ENCODE data around the gene CCDC14. TPM values are rescaled to one million over a fixed set of nuclear protein-coding genes. Genes with fewer than 3 reads are reported as not detected.

The CCDC14 gene
- polyA plus RNA-seq, 1 donor from 2014 or later, result 266 TPM

DNA sequence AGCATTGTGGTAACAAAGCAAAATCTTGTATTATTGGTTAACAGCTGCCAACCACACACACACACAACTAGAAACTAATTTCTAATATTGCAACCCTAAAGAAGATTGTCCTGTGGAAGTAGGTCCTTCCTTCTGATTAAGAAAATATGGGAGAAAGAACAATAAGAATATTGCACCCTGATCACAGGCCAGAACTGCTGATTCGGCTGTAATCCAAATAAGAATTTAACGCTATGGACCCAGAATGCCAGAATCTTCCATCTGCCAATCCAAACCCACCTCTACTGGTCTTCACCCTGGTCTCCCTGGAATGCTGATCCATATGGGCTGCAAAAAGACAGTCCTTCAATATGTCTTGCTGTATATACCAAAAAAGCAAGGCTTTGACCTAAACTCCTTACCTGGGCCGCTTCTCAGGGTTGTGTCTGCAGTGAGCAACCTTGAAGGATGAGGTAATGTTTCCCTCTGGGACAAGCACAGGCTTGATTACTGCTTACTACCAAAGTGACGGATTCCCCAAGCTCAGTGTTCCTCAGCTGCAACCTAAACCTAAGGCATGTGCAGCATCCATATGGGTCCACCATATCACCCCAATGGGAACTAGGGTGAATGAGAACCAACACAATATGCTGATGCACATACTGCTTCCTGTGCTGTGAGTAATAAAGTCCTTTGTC is 8.0 kb downstream of the CCDC14 start:
- Histone ChIP-seq H3K9me2 (ENCODE audit: insufficient read depth, low read length) (no peaks in the 10 kb centered on the region), H3K4me3 (ENCODE audit: low read length) (no peak overlapping the region), H3K79me2 (replicated peaks; ENCODE audit: insufficient read depth, low read length) (no peaks in the 10 kb centered on the region), H3K9me3 (ENCODE audit: low read length) (no peaks in the 10 kb centered on the region), H3K27me3 (ENCODE audit: insufficient read depth, low read depth, low read length) (no peaks in the 10 kb centered on the region), H3K9ac (ENCODE audit: low read length) (no peak overlapping the region), H3F3A (ENCODE audit: insufficient read depth, low read length, poor library complexity, severe bottlenecking) (no peaks in the 10 kb centered on the region), H4K20me1 (ENCODE audit: insufficient read depth) (no peaks in the 10 kb centered on the region), H3K4me2 (ENCODE audit: low read length) (no peak overlapping the region), H3K27ac (ENCODE audit: low read length) (no peak overlapping the region), H3K36me3 (ENCODE audit: insufficient read depth, low read length) (peaks cover 10% of the 10 kb centered on the region), H2AFZ (ENCODE audit: low read depth, low read length) (no peak overlapping the region)
- TF ChIP-seq RAD21 (conservative IDR thresholded peaks at IDR 0.05) (no peak), EZH2 (IDR thresholded peaks at IDR 0.05; ENCODE audit: borderline replicate concordance, insufficient read depth, low read length, poor library complexity, severe bottlenecking) (no peak), MXI1 (conservative IDR thresholded peaks at IDR 0.05; ENCODE audit: poor library complexity, severe bottlenecking) (no peak), POLR2AphosphoS5 (IDR thresholded peaks at IDR 0.05) (no peak)
- TF ChIP-seq, protein P1, sequence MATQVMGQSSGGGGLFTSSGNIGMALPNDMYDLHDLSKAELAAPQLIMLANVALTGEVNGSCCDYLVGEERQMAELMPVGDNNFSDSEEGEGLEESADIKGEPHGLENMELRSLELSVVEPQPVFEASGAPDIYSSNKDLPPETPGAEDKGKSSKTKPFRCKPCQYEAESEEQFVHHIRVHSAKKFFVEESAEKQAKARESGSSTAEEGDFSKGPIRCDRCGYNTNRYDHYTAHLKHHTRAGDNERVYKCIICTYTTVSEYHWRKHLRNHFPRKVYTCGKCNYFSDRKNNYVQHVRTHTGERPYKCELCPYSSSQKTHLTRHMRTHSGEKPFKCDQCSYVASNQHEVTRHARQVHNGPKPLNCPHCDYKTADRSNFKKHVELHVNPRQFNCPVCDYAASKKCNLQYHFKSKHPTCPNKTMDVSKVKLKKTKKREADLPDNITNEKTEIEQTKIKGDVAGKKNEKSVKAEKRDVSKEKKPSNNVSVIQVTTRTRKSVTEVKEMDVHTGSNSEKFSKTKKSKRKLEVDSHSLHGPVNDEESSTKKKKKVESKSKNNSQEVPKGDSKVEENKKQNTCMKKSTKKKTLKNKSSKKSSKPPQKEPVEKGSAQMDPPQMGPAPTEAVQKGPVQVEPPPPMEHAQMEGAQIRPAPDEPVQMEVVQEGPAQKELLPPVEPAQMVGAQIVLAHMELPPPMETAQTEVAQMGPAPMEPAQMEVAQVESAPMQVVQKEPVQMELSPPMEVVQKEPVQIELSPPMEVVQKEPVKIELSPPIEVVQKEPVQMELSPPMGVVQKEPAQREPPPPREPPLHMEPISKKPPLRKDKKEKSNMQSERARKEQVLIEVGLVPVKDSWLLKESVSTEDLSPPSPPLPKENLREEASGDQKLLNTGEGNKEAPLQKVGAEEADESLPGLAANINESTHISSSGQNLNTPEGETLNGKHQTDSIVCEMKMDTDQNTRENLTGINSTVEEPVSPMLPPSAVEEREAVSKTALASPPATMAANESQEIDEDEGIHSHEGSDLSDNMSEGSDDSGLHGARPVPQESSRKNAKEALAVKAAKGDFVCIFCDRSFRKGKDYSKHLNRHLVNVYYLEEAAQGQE (IDR thresholded peaks at IDR 0.05; ENCODE audit: borderline replicate concordance), result no peak

DNA sequence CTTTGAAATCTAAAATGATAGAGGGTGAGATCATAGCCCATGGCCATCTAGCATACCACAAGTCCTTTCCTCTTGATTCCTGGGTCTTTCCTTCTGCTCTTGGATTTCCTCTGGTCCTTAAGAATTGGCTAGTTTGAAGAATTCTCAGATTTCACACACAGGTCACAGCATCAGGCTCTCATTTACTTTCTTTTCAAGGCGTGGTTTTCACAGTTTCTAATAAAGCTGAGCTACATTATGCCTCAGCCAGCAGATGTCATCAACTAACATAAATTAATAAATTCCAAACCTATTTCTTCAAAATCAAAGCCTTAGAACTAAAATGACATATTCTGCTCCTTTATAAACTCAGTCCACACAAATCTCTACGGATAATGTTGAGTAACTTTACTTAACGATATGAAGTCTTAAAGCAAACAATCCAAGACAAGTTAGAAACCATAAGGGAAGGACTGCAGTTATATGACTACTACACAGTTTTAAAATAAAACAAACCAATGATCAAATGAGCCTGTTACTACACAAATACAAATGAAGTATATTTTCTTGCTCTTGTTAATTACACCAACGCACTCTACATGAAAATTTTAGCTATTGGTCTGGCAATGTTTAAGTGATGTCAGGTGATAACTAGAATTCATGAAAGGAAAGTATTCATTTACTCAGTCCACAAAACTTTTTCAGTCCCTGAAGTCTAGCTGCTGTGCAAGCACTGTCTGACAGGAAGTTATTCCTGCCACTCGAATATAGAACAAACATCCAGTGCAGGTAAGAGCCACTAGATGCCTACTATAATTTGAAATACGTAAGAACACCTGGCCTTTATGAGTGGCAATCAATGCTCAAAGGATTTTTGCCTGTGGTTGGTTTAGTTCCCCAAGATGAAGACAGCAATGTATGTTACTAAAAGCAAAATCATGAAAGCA is 9.2 kb downstream of the CCDC14 start:
- no peaks in the 10 kb centered on the region for H3K9me2 ChIP-seq (ENCODE audit: insufficient read depth, low read length)
- H3K4me3 ChIP-seq (ENCODE audit: low read length), result no peak overlapping the region
- H3K9me3 ChIP-seq (ENCODE audit: low read length), result no peaks in the 10 kb centered on the region
- H3K27ac ChIP-seq (ENCODE audit: low read length), result no peak overlapping the region
- peaks cover 14% of the 10 kb centered on the region for H3K36me3 ChIP-seq (ENCODE audit: insufficient read depth, low read length)
- H3F3A ChIP-seq (ENCODE audit: insufficient read depth, low read length, poor library complexity, severe bottlenecking), result no peaks in the 10 kb centered on the region
- H3K4me2 ChIP-seq (ENCODE audit: low read length), result no peak overlapping the region
- H4K20me1 ChIP-seq (ENCODE audit: insufficient read depth), result no peaks in the 10 kb centered on the region
- TF ChIP-seq SMC3 (conservative IDR thresholded peaks at IDR 0.05; ENCODE audit: poor library complexity) (no peak), MXI1 (conservative IDR thresholded peaks at IDR 0.05; ENCODE audit: poor library complexity, severe bottlenecking) (no peak), EZH2 (IDR thresholded peaks at IDR 0.05; ENCODE audit: borderline replicate concordance, insufficient read depth, low read length, poor library complexity, severe bottlenecking) (no peak), POLR2AphosphoS5 (IDR thresholded peaks at IDR 0.05) (no peak), EP300 (conservative IDR thresholded peaks at IDR 0.05; ENCODE audit: poor library complexity, severe bottlenecking) (no peak), TAF1 (IDR thresholded peaks at IDR 0.05; ENCODE audit: low read depth) (no peak), RAD21 (conservative IDR thresholded peaks at IDR 0.05) (no peak)
- TF ChIP-seq, protein P2, sequence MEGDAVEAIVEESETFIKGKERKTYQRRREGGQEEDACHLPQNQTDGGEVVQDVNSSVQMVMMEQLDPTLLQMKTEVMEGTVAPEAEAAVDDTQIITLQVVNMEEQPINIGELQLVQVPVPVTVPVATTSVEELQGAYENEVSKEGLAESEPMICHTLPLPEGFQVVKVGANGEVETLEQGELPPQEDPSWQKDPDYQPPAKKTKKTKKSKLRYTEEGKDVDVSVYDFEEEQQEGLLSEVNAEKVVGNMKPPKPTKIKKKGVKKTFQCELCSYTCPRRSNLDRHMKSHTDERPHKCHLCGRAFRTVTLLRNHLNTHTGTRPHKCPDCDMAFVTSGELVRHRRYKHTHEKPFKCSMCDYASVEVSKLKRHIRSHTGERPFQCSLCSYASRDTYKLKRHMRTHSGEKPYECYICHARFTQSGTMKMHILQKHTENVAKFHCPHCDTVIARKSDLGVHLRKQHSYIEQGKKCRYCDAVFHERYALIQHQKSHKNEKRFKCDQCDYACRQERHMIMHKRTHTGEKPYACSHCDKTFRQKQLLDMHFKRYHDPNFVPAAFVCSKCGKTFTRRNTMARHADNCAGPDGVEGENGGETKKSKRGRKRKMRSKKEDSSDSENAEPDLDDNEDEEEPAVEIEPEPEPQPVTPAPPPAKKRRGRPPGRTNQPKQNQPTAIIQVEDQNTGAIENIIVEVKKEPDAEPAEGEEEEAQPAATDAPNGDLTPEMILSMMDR (IDR thresholded peaks at IDR 0.05; ENCODE audit: poor library complexity, severe bottlenecking), result no peak
- TF ChIP-seq, protein P1 (IDR thresholded peaks at IDR 0.05; ENCODE audit: borderline replicate concordance), result no peak
- no peaks in the 10 kb centered on the region for H3K27me3 ChIP-seq (ENCODE audit: insufficient read depth, low read depth, low read length)
- H3K9ac ChIP-seq (ENCODE audit: low read length), result no peak overlapping the region
- no peak overlapping the region for H2AFZ ChIP-seq (ENCODE audit: low read depth, low read length)
- H3K79me2 ChIP-seq (replicated peaks; ENCODE audit: insufficient read depth, low read length), result no peaks in the 10 kb centered on the region
